ENCODE results near the gene SGSM1. TPM values are rescaled to one million over a fixed set of nuclear protein-coding genes. Genes with fewer than 3 reads are reported as not detected.

The SGSM1 gene
- total and polyA plus RNA-seq, 2 of the 4 experiments (the other 2 are of a cell fraction): not detected

GRCh38 chr22:24776525-24776924, 29.5 kb upstream of the SGSM1 start:
- Histone ChIP-seq H4K8ac (ENCODE audit: low read depth in 2 of 2, low read length in 2 of 2) (no peak overlapping the region), H3K27me3 (ENCODE audit: control insufficient read depth, insufficient read depth, low read length) (no peaks in the 10 kb centered on the region; the same call in 1 of the 2 replicates), H2BK5ac (ENCODE audit: low read depth, low read length, poor library complexity, severe bottlenecking) (no peak overlapping the region), H3K79me1 (ENCODE audit: low read depth in 1 of 2, low read length in 2 of 2) (no peaks in the 10 kb centered on the region), H3K4me2 (ENCODE audit: low read depth, low read length) (no peak overlapping the region), H4K20me1 (ENCODE audit: insufficient read depth, low read length) (no peaks in the 10 kb centered on the region), H3K18ac (ENCODE audit: low read depth, low read length) (no peak overlapping the region), H2BK120ac (ENCODE audit: low read depth, low read length) (no peak overlapping the region), H3K14ac (replicated peaks; ENCODE audit: low read depth, low read length) (no peak overlapping the region), H3K4me1 (ENCODE audit: control insufficient read depth, insufficient read depth, low read length) (no peaks in the 10 kb centered on the region), H2BK15ac (ENCODE audit: low read depth, low read length) (no peak overlapping the region), H3K4ac (ENCODE audit: low read depth, low read length) (no peak overlapping the region), H3K9ac (ENCODE audit: low read depth, low read length) (no peak overlapping the region), H3K36me3 (ENCODE audit: control insufficient read depth, insufficient read depth, low read length) (no peaks in the 10 kb centered on the region), H3K9me1 (ENCODE audit: insufficient read depth, low read length) (no peaks in the 10 kb centered on the region), H3K4me3 (ENCODE audit: insufficient read depth, low read depth, low read length) (no peak overlapping the region), H2AFZ (replicated peaks; ENCODE audit: low read length, poor library complexity) (no peak overlapping the region), H3K27ac (ENCODE audit: insufficient read depth, low read length) (no peak overlapping the region), H4K5ac (ENCODE audit: low read depth, low read length) (no peak overlapping the region), H2AK9ac (replicated peaks; ENCODE audit: low read depth, low read length, poor library complexity) (no peak overlapping the region), H4K91ac (ENCODE audit: insufficient read depth, low read depth, low read length) (no peak overlapping the region), H3K9me3 (ENCODE audit: control insufficient read depth, insufficient read depth, low read length) (no peaks in the 10 kb centered on the region), H3K56ac (ENCODE audit: extremely low read depth, insufficient read depth, low read length) (no peak overlapping the region), H2BK20ac (ENCODE audit: low read depth, low read length) (no peak overlapping the region), H2AK5ac (ENCODE audit: low read depth, low read length) (no peak overlapping the region), H3K23ac (ENCODE audit: low read depth, low read length) (no peak overlapping the region)
- no peak for TF ChIP-seq RCOR1 (IDR thresholded peaks at IDR 0.05; ENCODE audit: insufficient replicate concordance, low read length)
- no peak for TF ChIP-seq NFE2L2 (IDR thresholded peaks at IDR 0.05; ENCODE audit: low read depth, low read length)
- TF ChIP-seq RAD21 (IDR thresholded peaks at IDR 0.05; ENCODE audit: low read length): no peak
- TF ChIP-seq MAZ (IDR thresholded peaks at IDR 0.05; ENCODE audit: borderline replicate concordance, low read depth, low read length): no peak
- TF ChIP-seq RFX5 (IDR thresholded peaks at IDR 0.05; ENCODE audit: low read depth, low read length): no peak
- TF ChIP-seq CTCF (conservative IDR thresholded peaks at IDR 0.05; ENCODE audit: low read depth, low read length): no peak
- TF ChIP-seq SMC3 (IDR thresholded peaks at IDR 0.05; ENCODE audit: low read depth, low read length): no peak
- TF ChIP-seq POLR2A (IDR thresholded peaks at IDR 0.05; ENCODE audit: low read depth, low read length): no peak
- TF ChIP-seq FOS (IDR thresholded peaks at IDR 0.05; ENCODE audit: low read depth, low read length): no peak
- no peak for TF ChIP-seq BHLHE40 (IDR thresholded peaks at IDR 0.05; ENCODE audit: low read depth, low read length)
- TF ChIP-seq MAFK (IDR thresholded peaks at IDR 0.05; ENCODE audit: low read depth, low read length): no peak
- TF ChIP-seq CEBPB (IDR thresholded peaks at IDR 0.05; ENCODE audit: low read depth, low read length): no peak
- TF ChIP-seq CHD1 (IDR thresholded peaks at IDR 0.05; ENCODE audit: low read depth, low read length): no peak
- no peak for TF ChIP-seq MXI1 (IDR thresholded peaks at IDR 0.05; ENCODE audit: borderline replicate concordance, low read depth, low read length)
- in situ Hi-C loops (cut with MboI; ENCODE audit: low sequenced_read_pairs) (loop anchor here (10.0 kb wide), 1 partner anchor 268 kb away; no protein-coding TSS in a partner anchor), intact Hi-C loops (cut with micrococcal nuclease) (no loop called here), dilution Hi-C loops (cut with HindIII; ENCODE audit: low sequenced_read_pairs, unreplicated experiment) (no loop called here)
- ChIA-PET CTCF (interaction anchor here (1.6 kb wide), 1 partner anchor 27 kb away, joined by 4 read pairs; no protein-coding TSS in a partner anchor), POLR2A (ENCODE audit: unreplicated experiment) (no interaction called here)
- no peak for DNase-seq
- no CpG with 5 or more reads among the region's 5 CpGs for WGBS, 2 experiments (ENCODE audit: extremely low coverage in 2 of 2, insufficient read length in 1 of 2)
- no TSS peak for BruUV-seq (replicated peaks)
- ATAC-seq (ENCODE audit: low read depth): no peak

All from IMR-90 (cell line).